ENCODE data around the gene DCHS1. TPM values are rescaled to one million over a fixed set of nuclear protein-coding genes. Genes with fewer than 3 reads are reported as not detected.

The DCHS1 gene
- total RNA-seq, 1 donor from 2014 or later, result 28.0 TPM

GRCh38 chr11:6650104-6650503, 5.5 kb downstream of the DCHS1 start:
- Histone ChIP-seq H3K4me3 (no peak overlapping the region), H3K36me3 (no peaks in the 10 kb centered on the region), H3K9me3 (no peaks in the 10 kb centered on the region), H3K27me3 (peaks cover 7% of the 10 kb centered on the region), H3K4me1 (peaks cover 31% of the 10 kb centered on the region), H3K27ac (no peak overlapping the region)
- ATAC-seq (no peak), DNase-seq (no peak)
- intact Hi-C loops (cut with DNase I), result no loop called here
- no peak for TF ChIP-seq CTCF (IDR thresholded peaks at IDR 0.05)

- H3K4me1 ChIP-seq, result peaks cover 31% of the 10 kb centered on the region
- DNase-seq (no peak), ATAC-seq (peak; percentile 28)
- TF ChIP-seq CTCF (IDR thresholded peaks at IDR 0.05), result no peak
- H3K4me3 ChIP-seq, result no peak overlapping the region
- H3K9me3 ChIP-seq, result no peaks in the 10 kb centered on the region
- intact Hi-C loops (cut with DNase I), result no loop called here
- no peaks in the 10 kb centered on the region for H3K27me3 ChIP-seq
- H3K36me3 ChIP-seq, result no peaks in the 10 kb centered on the region
- no peak overlapping the region for H3K27ac ChIP-seq
These were observed 7.1 kb downstream of the DCHS1 start for GRCh38 chr11:6648501-6648900.

- Histone ChIP-seq H3K27ac (peak overlapping the region; percentile 66), H3K4me1 (peaks cover 31% of the 10 kb centered on the region), H3K4me3 (no peak overlapping the region), H3K27me3 (no peaks in the 10 kb centered on the region), H3K36me3 (no peaks in the 10 kb centered on the region), H3K9me3 (no peaks in the 10 kb centered on the region)
- no peak for TF ChIP-seq CTCF (IDR thresholded peaks at IDR 0.05)
- intact Hi-C loops (cut with DNase I), result no loop called here
- DNase-seq (no peak), ATAC-seq (no peak)
These were observed 7.8 kb downstream of the DCHS1 start for GRCh38 chr11:6647836-6648235.

- no peak for TF ChIP-seq CTCF (IDR thresholded peaks at IDR 0.05)
- Histone ChIP-seq H3K4me3 (no peak overlapping the region), H3K27ac (peak overlapping the region; percentile 66), H3K27me3 (no peaks in the 10 kb centered on the region), H3K36me3 (no peaks in the 10 kb centered on the region), H3K9me3 (no peaks in the 10 kb centered on the region), H3K4me1 (peaks cover 24% of the 10 kb centered on the region)
- DNase-seq, result no peak
- peak; percentile 54 for ATAC-seq
- intact Hi-C loops (cut with DNase I), result no loop called here
These were observed 8.5 kb downstream of the DCHS1 start for GRCh38 chr11:6646918-6647679.

- ATAC-seq, result no peak
- H3K4me1 ChIP-seq, result peaks cover 24% of the 10 kb centered on the region
- H3K36me3 ChIP-seq, result no peaks in the 10 kb centered on the region
- intact Hi-C loops (cut with DNase I), result no loop called here
- no peaks in the 10 kb centered on the region for H3K9me3 ChIP-seq
- DNase-seq, result no peak
- peak overlapping the region; percentile 66 for H3K27ac ChIP-seq
- H3K4me3 ChIP-seq, result no peak overlapping the region
- no peaks in the 10 kb centered on the region for H3K27me3 ChIP-seq
- no peak for TF ChIP-seq CTCF (IDR thresholded peaks at IDR 0.05)
These were observed 9.1 kb downstream of the DCHS1 start for GRCh38 chr11:6646576-6646917.

- intact Hi-C loops (cut with DNase I), result no loop called here
- Histone ChIP-seq H3K4me1 (peaks cover 24% of the 10 kb centered on the region), H3K36me3 (no peaks in the 10 kb centered on the region), H3K4me3 (no peak overlapping the region), H3K27me3 (no peaks in the 10 kb centered on the region), H3K9me3 (no peaks in the 10 kb centered on the region), H3K27ac (peak overlapping the region; percentile 47)
- no peak for TF ChIP-seq CTCF (IDR thresholded peaks at IDR 0.05)
- ATAC-seq (peak; percentile 44), DNase-seq (no peak)
These were observed 9.5 kb downstream of the DCHS1 start for GRCh38 chr11:6646071-6646470.
